Body of pancreas (tissue), 4 donors: ENCODE results near the gene CPN1.

Experiments used
- CTCF ChIP-seq, 7 experiments: fragments of 450-650 bp in 4 of 7; fragments of 200-600 bp in 3 of 7; sonication (generic) in 3 of 7; IDR thresholded peaks; one replicate each; pipeline ENCODE4 v1.5.1; 2016 to 2019; ENCODE audit warnings: antibody characterized with exemption in 7 of 7
- POLR2A ChIP-seq, 3 donors: fragments of 450-650 bp; IDR thresholded peaks; one replicate each; pipeline ENCODE4 v1.6.1; 2016; ENCODE audit warnings: antibody characterized with exemption in 3 of 3, mild to moderate bottlenecking in 2 of 3

- TF ChIP-seq CTCF (IDR thresholded peaks at IDR 0.05): no peak
- TF ChIP-seq POLR2A (IDR thresholded peaks at IDR 0.05): no peak
Observed at GRCh38 chr10:100013621-100014020, 68.0 kb downstream of the CPN1 start.
